ENCODE data around the gene CSRP2.

CSRP2 gene

GRCh38 chr12:76878899-76879709 is at the start of gene CSRP2:
Gene CSRP2, minus strand, starts transcription at chr12:76879019. Its CDS starts 12,759 bp downstream, at chr12:76866260.
- DNase-seq = no peak

GRCh38 chr12:76927170-76927784 is 48.5 kb upstream of the CSRP2 start:
- peak; percentile 42 to 47 for DNase-seq

GRCh38 chr12:76925135-76925534 is 46.3 kb upstream of the CSRP2 start:
- DNase-seq = no peak

GRCh38 chr12:76922866-76923265 is 44.0 kb upstream of the CSRP2 start:
- no peak for DNase-seq

GRCh38 chr12:76921891-76922664 is 43.3 kb upstream of the CSRP2 start:
- no peak for DNase-seq

GRCh38 chr12:76921100-76921471 is 42.3 kb upstream of the CSRP2 start:
- no peak for DNase-seq

GRCh38 chr12:76920172-76921099 is 41.6 kb upstream of the CSRP2 start:
- DNase-seq = no peak

GRCh38 chr12:76919383-76920171 is 40.8 kb upstream of the CSRP2 start:
- DNase-seq = no peak

- no peak for DNase-seq
Measured at GRCh38 chr12:76916170-76916540, 37.3 kb upstream of the CSRP2 start.

- no peak for DNase-seq
Measured at GRCh38 chr12:76915361-76916169, 36.7 kb upstream of the CSRP2 start.

- DNase-seq = no peak
Measured at GRCh38 chr12:76914102-76914859, 35.5 kb upstream of the CSRP2 start.

GRCh38 chr12:76909290-76909689 is 30.5 kb upstream of the CSRP2 start:
- DNase-seq = no peak

- DNase-seq = no peak
Measured at GRCh38 chr12:76908303-76909017, 29.6 kb upstream of the CSRP2 start.

- DNase-seq = no peak
Measured at GRCh38 chr12:76901628-76902380, 23.0 kb upstream of the CSRP2 start.

GRCh38 chr12:76899522-76899921 is 20.7 kb upstream of the CSRP2 start:
- DNase-seq = no peak

GRCh38 chr12:76898442-76898841 is 19.6 kb upstream of the CSRP2 start:
- no peak for DNase-seq

- no peak for DNase-seq
Measured at GRCh38 chr12:76896274-76896673, 17.5 kb upstream of the CSRP2 start.

- no peak for DNase-seq
Measured at GRCh38 chr12:76895796-76896195, 17.0 kb upstream of the CSRP2 start.

- DNase-seq = no peak
Measured at GRCh38 chr12:76891609-76892008, 12.8 kb upstream of the CSRP2 start.
